C4-2B (cell line): Measurements from ENCODE around the gene PPM1N.

ENCODE experiments used
- ZFX ChIP-seq: fragments of 450-650 bp; IDR thresholded peaks from 2 replicates; pipeline ENCODE4 v1.6.1; 2017
- TF ChIP-seq, protein P1 (sequence below): fragments of 450-650 bp; conservative IDR thresholded peaks from 2 replicates; pipeline ENCODE4 v1.5.1; 2017; ENCODE audit warnings: mild to moderate bottlenecking

DNA sequence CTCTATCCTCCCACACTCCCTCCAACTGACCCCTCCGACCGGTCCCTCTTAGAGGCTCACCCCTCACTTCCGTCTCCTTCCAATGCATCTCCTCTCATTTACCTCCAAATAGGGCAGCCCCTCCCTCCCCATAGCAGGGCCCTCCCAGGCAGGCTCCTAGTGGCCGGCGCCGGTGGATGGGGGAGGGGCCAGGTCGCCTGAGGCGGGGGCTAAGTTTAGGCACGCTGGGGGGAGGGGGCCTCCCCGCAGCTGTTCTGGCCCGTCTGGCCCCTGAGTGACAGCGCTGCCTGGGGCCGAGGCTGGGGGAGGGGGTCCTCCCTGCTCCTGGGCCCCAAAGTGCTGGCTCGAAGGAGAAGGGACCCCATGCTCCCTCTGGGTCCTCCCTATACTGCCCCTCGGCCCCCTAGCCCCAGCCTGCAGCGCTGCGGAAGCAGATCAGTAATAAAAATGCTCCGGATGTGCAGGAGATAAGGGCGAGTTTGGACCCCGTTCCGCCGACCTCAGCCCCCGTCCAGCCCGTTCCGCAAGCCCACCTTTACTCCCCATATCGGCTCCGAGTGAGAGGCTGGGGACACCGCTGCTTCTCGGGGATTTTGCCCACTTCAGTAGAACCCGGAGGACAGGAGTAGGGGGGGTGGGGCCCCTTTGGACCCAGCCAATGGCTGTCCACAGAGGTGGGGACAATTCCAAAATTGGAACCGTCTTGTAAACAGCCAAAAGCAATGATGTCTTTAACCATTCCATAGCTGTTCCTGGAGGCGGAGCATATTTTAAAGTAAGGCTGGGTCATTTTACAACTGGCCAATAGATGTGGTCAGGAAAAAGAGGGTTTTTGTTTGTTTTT, 5.4 kb upstream of the PPM1N start:
- TF ChIP-seq, protein P1, sequence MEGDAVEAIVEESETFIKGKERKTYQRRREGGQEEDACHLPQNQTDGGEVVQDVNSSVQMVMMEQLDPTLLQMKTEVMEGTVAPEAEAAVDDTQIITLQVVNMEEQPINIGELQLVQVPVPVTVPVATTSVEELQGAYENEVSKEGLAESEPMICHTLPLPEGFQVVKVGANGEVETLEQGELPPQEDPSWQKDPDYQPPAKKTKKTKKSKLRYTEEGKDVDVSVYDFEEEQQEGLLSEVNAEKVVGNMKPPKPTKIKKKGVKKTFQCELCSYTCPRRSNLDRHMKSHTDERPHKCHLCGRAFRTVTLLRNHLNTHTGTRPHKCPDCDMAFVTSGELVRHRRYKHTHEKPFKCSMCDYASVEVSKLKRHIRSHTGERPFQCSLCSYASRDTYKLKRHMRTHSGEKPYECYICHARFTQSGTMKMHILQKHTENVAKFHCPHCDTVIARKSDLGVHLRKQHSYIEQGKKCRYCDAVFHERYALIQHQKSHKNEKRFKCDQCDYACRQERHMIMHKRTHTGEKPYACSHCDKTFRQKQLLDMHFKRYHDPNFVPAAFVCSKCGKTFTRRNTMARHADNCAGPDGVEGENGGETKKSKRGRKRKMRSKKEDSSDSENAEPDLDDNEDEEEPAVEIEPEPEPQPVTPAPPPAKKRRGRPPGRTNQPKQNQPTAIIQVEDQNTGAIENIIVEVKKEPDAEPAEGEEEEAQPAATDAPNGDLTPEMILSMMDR = no peak
- TF ChIP-seq ZFX = no peak
